OCI-LY1 (cell line): Measurements from ENCODE around the gene CEBPG.

Experiments used
- EZH2 ChIP-seq: fragments of 200-600 bp; sonication (generic), shearing (Covaris generic); IDR thresholded peaks from 2 replicates; pipeline ENCODE4 v1.8.0; 2017; ENCODE audit warnings: borderline replicate concordance, mixed run types, mild to moderate bottlenecking, antibody characterized with exemption, low read length, moderate library complexity, mixed read lengths
- TF ChIP-seq, protein P1 (sequence below): fragments of 200-600 bp; sonication (generic), shearing (Covaris generic); IDR thresholded peaks from 2 replicates; pipeline ENCODE4 v1.5.1; 2017; ENCODE audit warnings: mild to moderate bottlenecking, antibody characterized with exemption, low read length, moderate library complexity, mixed read lengths

DNA sequence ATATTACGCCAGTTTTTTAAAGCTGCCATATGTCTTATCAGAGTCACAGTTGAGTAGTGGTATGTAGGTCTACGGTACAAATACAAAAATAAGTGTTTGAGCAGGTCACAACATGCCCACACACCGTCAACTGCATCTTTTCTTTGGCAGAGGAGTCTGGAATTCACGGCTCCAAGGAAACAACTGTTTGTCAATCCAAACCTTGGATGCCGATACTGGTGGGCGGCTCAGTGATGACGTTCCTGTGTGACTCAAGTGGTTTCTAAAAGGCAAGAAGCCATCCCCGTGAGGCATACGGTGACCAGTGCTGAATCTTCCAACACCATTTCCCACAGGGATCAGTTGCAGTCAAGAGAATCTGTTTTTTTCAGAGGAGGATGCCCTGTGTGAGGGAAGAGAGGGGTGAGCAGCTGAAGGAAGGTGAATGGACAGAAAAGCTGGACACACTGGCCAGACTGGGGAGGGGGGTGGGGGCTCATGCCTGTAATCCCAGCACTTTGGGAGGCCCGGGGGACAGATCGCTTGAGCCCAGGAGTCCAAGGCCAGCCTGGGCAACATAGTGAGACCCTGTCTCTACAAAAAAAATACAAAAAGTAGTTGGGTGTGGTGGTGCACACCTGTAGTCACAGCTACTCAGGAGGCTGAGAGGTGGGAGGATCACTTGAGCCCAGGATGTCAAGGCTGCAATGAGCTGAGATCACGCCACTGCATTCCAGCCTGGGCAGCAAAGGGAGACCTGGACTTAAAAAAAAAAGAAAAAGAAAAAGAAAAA lies 22.8 kb upstream of the CEBPG start:
- no peak for TF ChIP-seq EZH2
- TF ChIP-seq, protein P1, sequence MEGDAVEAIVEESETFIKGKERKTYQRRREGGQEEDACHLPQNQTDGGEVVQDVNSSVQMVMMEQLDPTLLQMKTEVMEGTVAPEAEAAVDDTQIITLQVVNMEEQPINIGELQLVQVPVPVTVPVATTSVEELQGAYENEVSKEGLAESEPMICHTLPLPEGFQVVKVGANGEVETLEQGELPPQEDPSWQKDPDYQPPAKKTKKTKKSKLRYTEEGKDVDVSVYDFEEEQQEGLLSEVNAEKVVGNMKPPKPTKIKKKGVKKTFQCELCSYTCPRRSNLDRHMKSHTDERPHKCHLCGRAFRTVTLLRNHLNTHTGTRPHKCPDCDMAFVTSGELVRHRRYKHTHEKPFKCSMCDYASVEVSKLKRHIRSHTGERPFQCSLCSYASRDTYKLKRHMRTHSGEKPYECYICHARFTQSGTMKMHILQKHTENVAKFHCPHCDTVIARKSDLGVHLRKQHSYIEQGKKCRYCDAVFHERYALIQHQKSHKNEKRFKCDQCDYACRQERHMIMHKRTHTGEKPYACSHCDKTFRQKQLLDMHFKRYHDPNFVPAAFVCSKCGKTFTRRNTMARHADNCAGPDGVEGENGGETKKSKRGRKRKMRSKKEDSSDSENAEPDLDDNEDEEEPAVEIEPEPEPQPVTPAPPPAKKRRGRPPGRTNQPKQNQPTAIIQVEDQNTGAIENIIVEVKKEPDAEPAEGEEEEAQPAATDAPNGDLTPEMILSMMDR, result no peak
